ENCODE measurements around the gene FRMPD2. TPM values are rescaled to one million over a fixed set of nuclear protein-coding genes. Genes with fewer than 3 reads are reported as not detected.
"Not testable (repeated sequence)": the region's sequence is repeated elsewhere in the genome, so short reads cannot be mapped to it uniquely, and the experiment has no call there.

Gene FRMPD2
- polyA plus RNA-seq, 1 donor from 2014 or later = 0.14 TPM

DNA sequence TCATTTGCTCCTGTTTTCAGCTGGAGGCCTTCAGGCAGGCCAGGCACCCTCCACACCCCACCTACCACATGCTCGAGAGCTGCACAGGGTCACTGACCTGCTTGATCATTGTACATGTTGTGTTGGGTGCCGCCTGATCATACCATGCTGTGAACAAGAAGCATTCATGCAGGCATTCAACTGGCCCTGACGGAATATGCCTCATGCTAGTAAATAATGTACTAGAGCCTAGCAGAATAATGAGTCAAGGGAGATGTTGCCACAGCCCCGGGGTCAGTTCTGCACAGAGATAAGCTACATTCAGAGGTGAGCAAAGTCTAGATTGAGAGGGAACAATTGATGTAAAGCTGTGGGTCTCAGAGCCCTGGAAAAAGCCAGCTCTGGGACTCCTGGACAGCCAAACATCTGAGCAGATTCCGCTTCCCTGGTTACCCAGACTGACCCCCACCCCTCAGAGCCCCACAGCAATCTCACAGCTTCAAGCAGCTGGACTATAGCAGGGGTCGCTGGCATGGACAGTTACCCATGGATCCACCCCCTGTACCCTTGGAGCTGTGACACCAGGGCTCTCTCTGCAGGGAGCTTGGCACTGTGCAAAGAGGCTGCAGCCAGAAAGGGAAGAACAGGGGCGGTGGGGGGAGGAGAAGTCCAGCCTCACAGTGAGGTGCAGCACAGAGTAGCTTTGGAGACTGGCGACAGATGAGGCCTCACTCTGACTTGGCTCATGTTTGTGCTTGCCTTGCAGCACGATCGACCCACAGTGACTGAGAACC, 86.6 kb downstream of the FRMPD2 start:
- no peak overlapping the region for H3K9ac ChIP-seq (ENCODE audit: low read length)
- H3K4me3 ChIP-seq (ENCODE audit: low read length) = no peak overlapping the region
- TF ChIP-seq, protein P1, sequence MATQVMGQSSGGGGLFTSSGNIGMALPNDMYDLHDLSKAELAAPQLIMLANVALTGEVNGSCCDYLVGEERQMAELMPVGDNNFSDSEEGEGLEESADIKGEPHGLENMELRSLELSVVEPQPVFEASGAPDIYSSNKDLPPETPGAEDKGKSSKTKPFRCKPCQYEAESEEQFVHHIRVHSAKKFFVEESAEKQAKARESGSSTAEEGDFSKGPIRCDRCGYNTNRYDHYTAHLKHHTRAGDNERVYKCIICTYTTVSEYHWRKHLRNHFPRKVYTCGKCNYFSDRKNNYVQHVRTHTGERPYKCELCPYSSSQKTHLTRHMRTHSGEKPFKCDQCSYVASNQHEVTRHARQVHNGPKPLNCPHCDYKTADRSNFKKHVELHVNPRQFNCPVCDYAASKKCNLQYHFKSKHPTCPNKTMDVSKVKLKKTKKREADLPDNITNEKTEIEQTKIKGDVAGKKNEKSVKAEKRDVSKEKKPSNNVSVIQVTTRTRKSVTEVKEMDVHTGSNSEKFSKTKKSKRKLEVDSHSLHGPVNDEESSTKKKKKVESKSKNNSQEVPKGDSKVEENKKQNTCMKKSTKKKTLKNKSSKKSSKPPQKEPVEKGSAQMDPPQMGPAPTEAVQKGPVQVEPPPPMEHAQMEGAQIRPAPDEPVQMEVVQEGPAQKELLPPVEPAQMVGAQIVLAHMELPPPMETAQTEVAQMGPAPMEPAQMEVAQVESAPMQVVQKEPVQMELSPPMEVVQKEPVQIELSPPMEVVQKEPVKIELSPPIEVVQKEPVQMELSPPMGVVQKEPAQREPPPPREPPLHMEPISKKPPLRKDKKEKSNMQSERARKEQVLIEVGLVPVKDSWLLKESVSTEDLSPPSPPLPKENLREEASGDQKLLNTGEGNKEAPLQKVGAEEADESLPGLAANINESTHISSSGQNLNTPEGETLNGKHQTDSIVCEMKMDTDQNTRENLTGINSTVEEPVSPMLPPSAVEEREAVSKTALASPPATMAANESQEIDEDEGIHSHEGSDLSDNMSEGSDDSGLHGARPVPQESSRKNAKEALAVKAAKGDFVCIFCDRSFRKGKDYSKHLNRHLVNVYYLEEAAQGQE (IDR thresholded peaks at IDR 0.05; ENCODE audit: borderline replicate concordance) = no peak
- TF ChIP-seq SMC3 (conservative IDR thresholded peaks at IDR 0.05; ENCODE audit: poor library complexity) = no peak
- no peaks in the 10 kb centered on the region for H3K27me3 ChIP-seq (ENCODE audit: insufficient read depth, low read depth, low read length)
- H3K27ac ChIP-seq (ENCODE audit: low read length) = no peak overlapping the region
- no peaks in the 10 kb centered on the region for H3F3A ChIP-seq (ENCODE audit: insufficient read depth, low read length, poor library complexity, severe bottlenecking)
- no peaks in the 10 kb centered on the region for H4K20me1 ChIP-seq (ENCODE audit: insufficient read depth)
- H3K9me3 ChIP-seq (ENCODE audit: low read length) = no peaks in the 10 kb centered on the region
- H2AFZ ChIP-seq (ENCODE audit: low read depth, low read length) = no peak overlapping the region
- H3K9me2 ChIP-seq (ENCODE audit: insufficient read depth, low read length) = no peaks in the 10 kb centered on the region
- H3K79me2 ChIP-seq (replicated peaks; ENCODE audit: insufficient read depth, low read length) = no peaks in the 10 kb centered on the region
- no peaks in the 10 kb centered on the region for H3K36me3 ChIP-seq (ENCODE audit: insufficient read depth, low read length)
- H3K4me2 ChIP-seq (ENCODE audit: low read length) = no peak overlapping the region

DNA sequence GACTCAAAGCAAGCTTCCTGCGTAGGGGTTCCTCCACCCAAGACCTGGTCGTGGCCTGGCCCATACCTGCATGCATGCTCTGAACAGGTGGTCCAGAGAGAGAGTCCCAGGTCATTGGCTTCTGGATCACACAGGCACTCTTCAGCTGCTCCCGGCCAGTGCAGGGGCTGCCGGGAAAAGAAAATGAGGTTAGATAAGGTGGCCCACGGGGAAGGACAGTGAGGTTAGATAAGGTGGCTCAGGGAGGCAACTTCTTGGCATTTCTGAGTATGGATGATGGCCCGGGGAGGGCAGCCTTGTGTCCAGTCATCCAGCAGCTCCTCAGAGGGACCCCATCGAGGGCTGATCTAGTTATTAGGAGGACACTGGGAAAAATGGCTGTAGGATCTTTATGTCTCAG, 87.4 kb downstream of the FRMPD2 start:
- Histone ChIP-seq H3K4me3 (ENCODE audit: low read length) (no peak overlapping the region), H3F3A (ENCODE audit: insufficient read depth, low read length, poor library complexity, severe bottlenecking) (no peaks in the 10 kb centered on the region), H3K79me2 (replicated peaks; ENCODE audit: insufficient read depth, low read length) (no peaks in the 10 kb centered on the region), H3K27me3 (ENCODE audit: insufficient read depth, low read depth, low read length) (no peaks in the 10 kb centered on the region), H3K36me3 (ENCODE audit: insufficient read depth, low read length) (no peaks in the 10 kb centered on the region), H3K27ac (ENCODE audit: low read length) (no peak overlapping the region), H3K4me2 (ENCODE audit: low read length) (no peak overlapping the region), H3K9me3 (ENCODE audit: low read length) (no peaks in the 10 kb centered on the region), H4K20me1 (ENCODE audit: insufficient read depth) (no peaks in the 10 kb centered on the region), H2AFZ (ENCODE audit: low read depth, low read length) (no peak overlapping the region), H3K9me2 (ENCODE audit: insufficient read depth, low read length) (no peaks in the 10 kb centered on the region), H3K9ac (ENCODE audit: low read length) (no peak overlapping the region)
- TF ChIP-seq TAF1 (IDR thresholded peaks at IDR 0.05; ENCODE audit: low read depth) (no peak), EP300 (conservative IDR thresholded peaks at IDR 0.05; ENCODE audit: poor library complexity, severe bottlenecking) (no peak), SMC3 (conservative IDR thresholded peaks at IDR 0.05; ENCODE audit: poor library complexity) (no peak), RAD21 (conservative IDR thresholded peaks at IDR 0.05) (no peak), POLR2AphosphoS5 (IDR thresholded peaks at IDR 0.05) (no peak), EZH2 (IDR thresholded peaks at IDR 0.05; ENCODE audit: borderline replicate concordance, insufficient read depth, low read length, poor library complexity, severe bottlenecking) (no peak), MXI1 (conservative IDR thresholded peaks at IDR 0.05; ENCODE audit: poor library complexity, severe bottlenecking) (no peak)
- TF ChIP-seq, protein P2, sequence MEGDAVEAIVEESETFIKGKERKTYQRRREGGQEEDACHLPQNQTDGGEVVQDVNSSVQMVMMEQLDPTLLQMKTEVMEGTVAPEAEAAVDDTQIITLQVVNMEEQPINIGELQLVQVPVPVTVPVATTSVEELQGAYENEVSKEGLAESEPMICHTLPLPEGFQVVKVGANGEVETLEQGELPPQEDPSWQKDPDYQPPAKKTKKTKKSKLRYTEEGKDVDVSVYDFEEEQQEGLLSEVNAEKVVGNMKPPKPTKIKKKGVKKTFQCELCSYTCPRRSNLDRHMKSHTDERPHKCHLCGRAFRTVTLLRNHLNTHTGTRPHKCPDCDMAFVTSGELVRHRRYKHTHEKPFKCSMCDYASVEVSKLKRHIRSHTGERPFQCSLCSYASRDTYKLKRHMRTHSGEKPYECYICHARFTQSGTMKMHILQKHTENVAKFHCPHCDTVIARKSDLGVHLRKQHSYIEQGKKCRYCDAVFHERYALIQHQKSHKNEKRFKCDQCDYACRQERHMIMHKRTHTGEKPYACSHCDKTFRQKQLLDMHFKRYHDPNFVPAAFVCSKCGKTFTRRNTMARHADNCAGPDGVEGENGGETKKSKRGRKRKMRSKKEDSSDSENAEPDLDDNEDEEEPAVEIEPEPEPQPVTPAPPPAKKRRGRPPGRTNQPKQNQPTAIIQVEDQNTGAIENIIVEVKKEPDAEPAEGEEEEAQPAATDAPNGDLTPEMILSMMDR (IDR thresholded peaks at IDR 0.05; ENCODE audit: poor library complexity, severe bottlenecking) = no peak
- TF ChIP-seq, protein P1 (IDR thresholded peaks at IDR 0.05; ENCODE audit: borderline replicate concordance) = no peak

DNA sequence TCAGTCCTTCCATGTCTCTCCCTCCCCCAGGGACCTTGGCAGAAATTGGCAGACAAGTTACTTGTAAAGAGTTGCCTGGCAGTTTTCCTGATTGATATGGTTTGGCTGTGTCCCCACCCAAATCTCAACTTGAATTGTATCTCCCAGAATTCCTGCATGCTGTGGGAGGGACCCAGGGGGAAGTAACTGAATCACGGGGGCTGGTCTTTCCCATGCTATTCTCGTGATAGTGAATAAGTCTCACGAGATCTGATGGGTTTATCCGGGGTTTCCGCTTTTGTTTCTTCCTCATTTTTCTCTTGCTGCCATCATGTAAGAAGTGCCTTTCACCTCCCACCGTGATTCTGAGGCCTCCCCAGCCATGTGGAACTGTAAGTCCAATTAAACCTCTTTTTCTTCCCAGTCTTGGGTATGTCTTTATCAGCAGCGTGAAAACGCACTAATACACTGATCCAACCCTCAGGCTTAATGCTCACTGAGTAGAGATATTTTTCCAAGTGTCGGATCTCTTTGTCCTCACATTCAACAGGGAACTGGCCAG, 88.2 kb downstream of the FRMPD2 start:
- H3K79me2 ChIP-seq (replicated peaks; ENCODE audit: insufficient read depth, low read length); H3K4me3 ChIP-seq (ENCODE audit: low read length); H3K27me3 ChIP-seq (ENCODE audit: insufficient read depth, low read depth, low read length): not testable (repeated sequence)

More for the DNA sequence above, 88.2 kb downstream of the FRMPD2 start:
- H3F3A ChIP-seq (ENCODE audit: insufficient read depth, low read length, poor library complexity, severe bottlenecking); H2AFZ ChIP-seq (ENCODE audit: low read depth, low read length); H3K36me3 ChIP-seq (ENCODE audit: insufficient read depth, low read length); H4K20me1 ChIP-seq (ENCODE audit: insufficient read depth); H3K9me3 ChIP-seq (ENCODE audit: low read length); H3K27ac ChIP-seq (ENCODE audit: low read length); H3K9ac ChIP-seq (ENCODE audit: low read length); H3K4me2 ChIP-seq (ENCODE audit: low read length); H3K9me2 ChIP-seq (ENCODE audit: insufficient read depth, low read length): not testable (repeated sequence)
